ENCODE data around the gene ZNF668. TPM values are rescaled to one million over a fixed set of nuclear protein-coding genes. Genes with fewer than 3 reads are reported as not detected.

Gene ZNF668
- total and polyA plus RNA-seq, 2 donors (not counting 1 experiment from before 2014, with no cell fraction given) = 5.8 to 12.0 TPM

DNA sequence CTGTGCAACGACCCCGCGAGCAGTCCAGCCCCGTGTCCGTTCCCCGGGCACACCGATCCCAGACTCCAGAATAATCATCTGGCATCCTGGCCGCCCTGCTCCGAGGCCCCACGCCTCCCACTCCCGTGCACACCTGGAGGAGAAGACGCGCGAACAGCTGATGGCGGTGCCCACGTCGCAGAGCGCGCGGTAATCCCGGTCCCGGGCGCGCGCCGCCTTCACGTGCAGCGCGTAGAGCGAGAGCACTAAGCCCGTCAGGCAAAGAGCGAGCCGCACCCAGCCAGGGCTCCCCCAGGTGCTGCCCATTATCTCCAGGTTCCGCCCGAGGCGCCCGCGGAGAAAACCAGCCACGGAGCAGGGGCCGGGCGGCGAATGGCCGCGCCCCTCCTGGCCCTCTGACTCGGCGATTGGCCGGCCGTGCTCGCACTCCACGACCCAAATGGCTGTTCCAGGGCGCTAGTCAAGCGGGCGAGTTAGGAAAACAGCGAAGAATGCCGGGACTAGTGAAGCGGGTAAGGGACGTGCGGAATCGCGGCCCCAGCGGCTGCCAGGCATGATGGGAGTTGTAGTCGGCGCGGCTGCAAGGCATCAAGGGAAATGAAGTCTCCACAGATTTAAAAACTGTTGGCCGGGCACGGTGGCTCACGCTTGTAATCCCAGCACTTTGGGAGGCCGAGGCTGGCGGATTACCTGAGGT is 20.5 kb upstream of the ZNF668 start, which contains the start of gene VKORC1:
Gene VKORC1, minus strand, starts transcription at position 374 of the 697 bp plus-strand sequence. Its CDS starts 68 bp downstream, at position 306.
- Histone ChIP-seq H3K4me2 (replicated peaks; ENCODE audit: low read depth, low read length, poor library complexity, severe bottlenecking) (peak within 1 kb of the TSS; percentile 85), H3K79me2 (ENCODE audit: control insufficient read depth, insufficient read depth, low read length) (peaks cover 10% of the 10 kb centered on the region), H3K9ac (ENCODE audit: low read length) (peak within 1 kb of the TSS; percentile 87), H3K4me1 (ENCODE audit: control insufficient read depth in 2 of 2, insufficient read depth in 2 of 2, low read length in 2 of 2) (peaks cover 14 to 31% of the 10 kb centered on the region in 2 donors), H2AFZ (ENCODE audit: insufficient read depth, low read depth, low read length, poor library complexity, severe bottlenecking) (peak within 1 kb of the TSS; percentile 95), H4K20me1 (ENCODE audit: control insufficient read depth, insufficient read depth, low read length, poor library complexity, severe bottlenecking) (no peaks in the 10 kb centered on the region), H3K9me3 (ENCODE audit: control extremely low read depth in 1 of 3, control insufficient read depth in 2 of 3, insufficient read depth in 1 of 3, low read length in 2 of 3) (no peaks in the 10 kb centered on the region), H3K36me3 (replicated peaks in 1 of 2; ENCODE audit: control extremely low read depth in 1 of 2, control insufficient read depth in 1 of 2, extremely low read depth in 1 of 2, insufficient read depth in 2 of 2, low read length in 1 of 2) (peaks cover 0 to 5% of the 10 kb centered on the region in 2 experiments), H3K4me3 (ENCODE audit: control extremely low read depth in 1 of 5, extremely low read depth in 1 of 5, insufficient read depth in 1 of 5, low read depth in 2 of 5, low read length in 4 of 5) (peak within 1 kb of the TSS; percentile 50 to 99 (median 73)), H3K27ac (ENCODE audit: low read length in 2 of 2) (peak within 1 kb of the TSS; percentile 81 to 85), H3K27me3 (replicated peaks in 1 of 4; ENCODE audit: control extremely low read depth in 1 of 4, control insufficient read depth in 3 of 4, insufficient read depth in 4 of 4, low read length in 3 of 4) (no peaks in the 10 kb centered on the region)
- ChIA-PET CTCF (interaction anchor here (2.4 kb wide), 2 partner anchors 47 to 110 kb away, joined by 11 to 12 read pairs; partner anchors contain the start of gene HSD3B7), POLR2A (interaction anchor here (0.9 to 1.8 kb wide), 3 partner anchors 8 to 47 kb away, joined by 3 to 6 read pairs (median 5); partner anchors contain the start of genes ZNF646 and ZNF668)
- no peaks in the 10 kb centered on the region for H3K9me3 Mint-ChIP-seq (ENCODE audit: insufficient read depth)
- under 1% methylated on average over 69 of the region's 69 CpGs for WGBS (ENCODE audit: insufficient coverage)
- ATAC-seq (ENCODE audit: low read depth) (peak; percentile 89), DNase-seq (peak; percentile 90)
- H3K27me3 Mint-ChIP-seq = no peaks in the 10 kb centered on the region
- peaks cover 29% of the 10 kb centered on the region for H3K4me1 Mint-ChIP-seq
- intact Hi-C loops (cut with micrococcal nuclease) = loop anchor here (1.0 to 2.0 kb wide), 7 partner anchors 14 to 109 kb away; partner anchors contain the start of genes BCKDK, HSD3B7, KAT8 and STX4
- TF ChIP-seq, protein P1, sequence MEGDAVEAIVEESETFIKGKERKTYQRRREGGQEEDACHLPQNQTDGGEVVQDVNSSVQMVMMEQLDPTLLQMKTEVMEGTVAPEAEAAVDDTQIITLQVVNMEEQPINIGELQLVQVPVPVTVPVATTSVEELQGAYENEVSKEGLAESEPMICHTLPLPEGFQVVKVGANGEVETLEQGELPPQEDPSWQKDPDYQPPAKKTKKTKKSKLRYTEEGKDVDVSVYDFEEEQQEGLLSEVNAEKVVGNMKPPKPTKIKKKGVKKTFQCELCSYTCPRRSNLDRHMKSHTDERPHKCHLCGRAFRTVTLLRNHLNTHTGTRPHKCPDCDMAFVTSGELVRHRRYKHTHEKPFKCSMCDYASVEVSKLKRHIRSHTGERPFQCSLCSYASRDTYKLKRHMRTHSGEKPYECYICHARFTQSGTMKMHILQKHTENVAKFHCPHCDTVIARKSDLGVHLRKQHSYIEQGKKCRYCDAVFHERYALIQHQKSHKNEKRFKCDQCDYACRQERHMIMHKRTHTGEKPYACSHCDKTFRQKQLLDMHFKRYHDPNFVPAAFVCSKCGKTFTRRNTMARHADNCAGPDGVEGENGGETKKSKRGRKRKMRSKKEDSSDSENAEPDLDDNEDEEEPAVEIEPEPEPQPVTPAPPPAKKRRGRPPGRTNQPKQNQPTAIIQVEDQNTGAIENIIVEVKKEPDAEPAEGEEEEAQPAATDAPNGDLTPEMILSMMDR (IDR thresholded peaks at IDR 0.05) = no peak
- TF ChIP-seq EZH2 (IDR thresholded peaks at IDR 0.05; ENCODE audit: borderline replicate concordance, insufficient read depth, low read depth, low read length, poor library complexity, severe bottlenecking) = no peak
- H3K4me3 Mint-ChIP-seq = peak within 1 kb of the TSS; percentile 98
- H3K27ac Mint-ChIP-seq = peak within 1 kb of the TSS; percentile 96
